Osteocyte (in vitro differentiated cells): ENCODE measurements around the gene TMEM74B. TPM values are rescaled to one million over a fixed set of nuclear protein-coding genes. Genes with fewer than 3 reads are reported as not detected.

Experiments
- DNase-seq: peaks from one replicate; pipeline ENCODE4 v3.0.0; 2021; ENCODE audit warnings: mixed read lengths; ENCODE audit not compliant: unreplicated experiment; ENCODE audit errors: extremely low spot score
- H3K27ac Mint-ChIP-seq: one replicate; pipeline ENCODE4 v1.8.0; 2021; ENCODE audit warnings: mild to moderate bottlenecking, mixed read lengths; ENCODE audit not compliant: unreplicated experiment
- H3K27me3 Mint-ChIP-seq: one replicate; pipeline ENCODE4 v1.8.0; 2021; ENCODE audit warnings: mixed read lengths; ENCODE audit not compliant: unreplicated experiment
- H3K36me3 Mint-ChIP-seq: one replicate; pipeline ENCODE4 v1.8.0; 2021; ENCODE audit warnings: mixed read lengths; ENCODE audit not compliant: unreplicated experiment
- H3K4me1 Mint-ChIP-seq: one replicate; pipeline ENCODE4 v1.8.0; 2021; ENCODE audit warnings: mixed read lengths; ENCODE audit not compliant: unreplicated experiment
- H3K4me3 Mint-ChIP-seq: one replicate; pipeline ENCODE4 v1.8.0; 2021; ENCODE audit warnings: mild to moderate bottlenecking, moderate library complexity, mixed read lengths; ENCODE audit not compliant: unreplicated experiment
- H3K9me3 Mint-ChIP-seq: one replicate; pipeline ENCODE4 v1.8.0; 2021; ENCODE audit warnings: mixed read lengths; ENCODE audit not compliant: unreplicated experiment
- CTCF ChIP-seq: fragments of 200-600 bp; sonication (generic); IDR thresholded peaks from 2 replicates; pipeline ENCODE4 v1.5.0; 2021; ENCODE audit warnings: antibody characterized with exemption, mild to moderate bottlenecking, moderate library complexity
- total RNA-seq: library from RNA; stranded (reverse); gene quantifications from 2 replicates; pipeline ENCODE4 v1.2.1, GENCODE V29; 2021

The TMEM74B gene
- total RNA-seq, 1 donor from 2014 or later = not detected

- no peak for TF ChIP-seq CTCF
- no peaks in the 10 kb centered on the region for H3K4me1 Mint-ChIP-seq
- no peaks in the 10 kb centered on the region for H3K27me3 Mint-ChIP-seq
- no peak overlapping the region for H3K27ac Mint-ChIP-seq
- no peak for DNase-seq
- H3K9me3 Mint-ChIP-seq = no peaks in the 10 kb centered on the region
- H3K4me3 Mint-ChIP-seq = no peak overlapping the region
- peaks cover 31% of the 10 kb centered on the region for H3K36me3 Mint-ChIP-seq
Observed at GRCh38 chr20:1160991-1161390, 23.8 kb downstream of the TMEM74B start.

GRCh38 chr20:1160496-1160895 lies 24.3 kb downstream of the TMEM74B start:
- H3K9me3 Mint-ChIP-seq = no peaks in the 10 kb centered on the region
- H3K4me1 Mint-ChIP-seq = no peaks in the 10 kb centered on the region
- H3K36me3 Mint-ChIP-seq = peaks cover 31% of the 10 kb centered on the region
- no peaks in the 10 kb centered on the region for H3K27me3 Mint-ChIP-seq
- TF ChIP-seq CTCF = no peak
- no peak overlapping the region for H3K27ac Mint-ChIP-seq
- no peak overlapping the region for H3K4me3 Mint-ChIP-seq
- DNase-seq = peak; percentile 38

GRCh38 chr20:1155342-1155741 lies 29.4 kb downstream of the TMEM74B start:
- Mint-ChIP-seq H3K9me3 (no peaks in the 10 kb centered on the region), H3K27me3 (no peaks in the 10 kb centered on the region), H3K4me3 (no peak overlapping the region), H3K27ac (no peak overlapping the region), H3K4me1 (no peaks in the 10 kb centered on the region), H3K36me3 (peaks cover 46% of the 10 kb centered on the region)
- no peak for TF ChIP-seq CTCF
- no peak for DNase-seq

- Mint-ChIP-seq H3K27me3 (no peaks in the 10 kb centered on the region), H3K4me1 (no peaks in the 10 kb centered on the region), H3K36me3 (peaks cover 46% of the 10 kb centered on the region), H3K27ac (no peak overlapping the region), H3K9me3 (no peaks in the 10 kb centered on the region), H3K4me3 (no peak overlapping the region)
- DNase-seq = no peak
- no peak for TF ChIP-seq CTCF
Observed at GRCh38 chr20:1154691-1155090, 30.1 kb downstream of the TMEM74B start.

- H3K4me3 Mint-ChIP-seq = no peak overlapping the region
- no peaks in the 10 kb centered on the region for H3K4me1 Mint-ChIP-seq
- H3K36me3 Mint-ChIP-seq = peaks cover 46% of the 10 kb centered on the region
- no peaks in the 10 kb centered on the region for H3K27me3 Mint-ChIP-seq
- H3K9me3 Mint-ChIP-seq = no peaks in the 10 kb centered on the region
- H3K27ac Mint-ChIP-seq = no peak overlapping the region
- TF ChIP-seq CTCF = no peak
- no peak for DNase-seq
Observed at GRCh38 chr20:1154226-1154625, 30.6 kb downstream of the TMEM74B start.
